Urothelium cell line (cell line): ENCODE results near the gene CDCP1.
"Not testable (repeated sequence)": the region's sequence is repeated elsewhere in the genome, so short reads cannot be mapped to it uniquely, and the experiment has no call there.

Experiments
- DNase-seq: peaks from one replicate; pipeline ENCODE4 v3.0.0; 2011; ENCODE audit warnings: low spot score, mixed read lengths
- FAIRE-seq: peaks from 2 replicates; lab custom pipeline; 2011; peaks lifted over from hg19 to GRCh38; lab: Jason Lieb, UNC

CDCP1 gene

DNA sequence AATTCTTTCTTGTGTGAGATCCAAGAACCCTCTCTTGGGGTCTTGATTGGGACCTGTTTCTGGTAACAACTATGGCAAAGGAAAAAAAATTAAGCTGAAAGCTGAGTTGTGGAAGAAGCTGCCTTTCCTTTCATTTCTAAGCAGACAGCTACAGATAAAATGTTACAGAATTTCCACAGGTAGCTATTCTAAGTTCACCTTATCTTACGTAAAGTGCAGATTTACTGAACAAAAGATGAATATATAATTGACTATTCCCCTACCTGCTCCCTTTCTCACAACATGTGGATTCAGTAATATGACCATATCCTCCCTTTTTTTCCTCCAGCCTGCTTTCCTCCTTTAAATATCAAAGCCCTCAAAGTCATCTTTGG, 83.5 kb downstream of the CDCP1 start:
- DNase-seq (no peak), FAIRE-seq (no peak)

DNA sequence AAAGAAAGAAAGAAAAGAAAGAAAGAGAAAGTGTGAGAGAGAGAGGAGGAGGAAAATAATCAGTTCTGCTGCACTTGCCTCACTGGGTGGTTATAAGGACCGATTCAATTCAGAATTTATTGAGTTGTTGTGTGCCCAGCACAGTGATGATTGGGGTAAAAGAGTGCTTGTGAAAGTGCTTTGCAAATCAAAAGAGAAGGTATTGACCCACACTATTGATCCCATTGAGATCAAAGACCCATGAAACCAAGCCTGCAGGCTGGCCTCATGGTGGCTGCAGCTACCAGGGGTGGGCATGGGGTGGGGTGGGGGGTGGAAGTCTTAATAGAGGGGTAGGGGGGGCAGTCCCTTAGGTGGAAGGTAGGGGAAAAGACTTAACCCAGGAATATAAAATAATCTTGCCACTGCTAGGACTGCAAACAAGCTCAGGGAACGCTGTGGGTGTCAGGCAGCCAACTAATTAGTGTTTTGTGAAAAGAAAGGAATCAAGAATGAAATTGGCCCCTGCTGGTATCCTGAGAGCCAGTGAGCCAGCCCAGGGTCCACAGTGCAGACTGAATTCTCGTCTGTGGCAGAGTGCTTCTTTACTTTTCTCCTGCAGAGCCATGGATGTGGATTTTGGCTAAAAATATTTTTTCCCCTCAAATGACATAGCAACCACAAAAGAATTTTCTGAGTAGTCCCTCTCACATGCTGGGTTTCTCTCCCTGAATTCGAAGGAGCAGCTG, 85.8 kb downstream of the CDCP1 start:
- no peak for FAIRE-seq
- DNase-seq = no peak

DNA sequence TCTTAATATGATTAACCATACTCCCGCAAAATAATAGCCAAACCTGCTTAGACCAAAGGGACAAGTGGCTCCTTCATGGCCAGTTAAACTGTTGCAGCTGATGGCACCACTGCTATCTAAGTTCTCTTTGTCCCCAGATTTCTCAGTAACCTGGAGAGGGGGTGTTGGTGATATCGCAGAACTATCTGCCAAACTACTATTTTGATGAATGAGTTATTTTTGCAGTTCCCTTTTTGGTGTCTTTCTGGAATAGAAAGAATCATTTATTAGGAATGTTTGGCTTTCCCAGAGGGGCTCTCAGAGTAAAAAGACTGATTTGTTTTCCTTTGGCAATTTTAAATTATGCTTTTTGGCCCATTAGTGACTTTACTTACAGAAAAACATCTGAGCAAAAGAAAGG, 87.0 kb downstream of the CDCP1 start:
- FAIRE-seq = no peak
- no peak for DNase-seq

DNA sequence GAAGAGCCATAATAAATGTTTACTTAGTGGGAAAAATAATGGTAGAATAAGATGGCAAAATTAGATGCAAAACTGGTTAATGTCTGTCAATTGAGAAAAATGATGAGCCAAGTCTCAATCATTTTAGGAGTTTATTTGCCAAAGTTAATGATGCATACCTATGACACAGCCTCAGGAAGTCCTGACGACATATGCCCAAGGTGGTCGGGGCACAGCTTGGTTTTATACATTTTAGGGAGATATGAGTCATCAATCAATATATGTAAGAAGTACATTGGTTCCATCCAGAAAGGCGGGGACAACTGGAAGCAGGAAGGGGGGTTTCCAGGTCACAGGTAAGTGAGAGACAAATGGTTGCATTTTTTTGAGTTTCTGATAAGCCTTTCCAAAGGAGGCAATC, 88.6 kb downstream of the CDCP1 start:
- DNase-seq (no peak), FAIRE-seq (no peak)

DNA sequence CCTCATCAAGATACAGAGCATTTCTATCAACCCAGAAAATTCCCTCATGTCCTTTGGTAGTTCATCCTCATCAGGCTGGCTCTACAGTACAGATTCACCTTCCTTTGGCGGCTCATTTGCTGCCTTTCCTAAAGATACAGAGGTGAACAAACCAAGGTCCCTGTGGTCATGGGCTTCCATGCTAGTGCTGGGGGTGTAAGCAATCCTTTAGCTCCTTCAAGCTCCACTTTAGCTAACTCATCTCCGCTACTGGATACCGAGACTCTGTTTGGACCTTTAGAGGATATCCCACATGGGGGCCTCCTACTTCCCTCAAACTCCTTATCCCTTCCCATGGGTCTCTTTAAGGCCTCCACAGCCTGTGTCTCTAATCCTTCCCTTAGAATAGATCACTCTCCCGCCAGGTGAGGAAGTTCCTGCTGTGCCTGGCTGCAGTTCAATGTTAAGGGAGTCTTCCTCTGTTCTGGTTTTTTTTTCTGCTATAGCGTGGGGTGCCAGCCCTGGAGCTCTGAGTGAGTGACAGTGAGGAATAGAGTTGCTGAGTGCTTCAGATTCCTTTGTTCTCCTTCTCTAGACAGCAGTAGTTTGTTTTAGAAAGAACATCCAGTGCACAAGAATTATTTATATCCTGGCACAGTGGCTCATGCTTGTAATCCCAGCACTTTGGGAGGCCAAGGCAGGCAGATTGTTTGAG, 89.4 kb downstream of the CDCP1 start:
- FAIRE-seq (no peak), DNase-seq (peak; percentile 23)

DNA sequence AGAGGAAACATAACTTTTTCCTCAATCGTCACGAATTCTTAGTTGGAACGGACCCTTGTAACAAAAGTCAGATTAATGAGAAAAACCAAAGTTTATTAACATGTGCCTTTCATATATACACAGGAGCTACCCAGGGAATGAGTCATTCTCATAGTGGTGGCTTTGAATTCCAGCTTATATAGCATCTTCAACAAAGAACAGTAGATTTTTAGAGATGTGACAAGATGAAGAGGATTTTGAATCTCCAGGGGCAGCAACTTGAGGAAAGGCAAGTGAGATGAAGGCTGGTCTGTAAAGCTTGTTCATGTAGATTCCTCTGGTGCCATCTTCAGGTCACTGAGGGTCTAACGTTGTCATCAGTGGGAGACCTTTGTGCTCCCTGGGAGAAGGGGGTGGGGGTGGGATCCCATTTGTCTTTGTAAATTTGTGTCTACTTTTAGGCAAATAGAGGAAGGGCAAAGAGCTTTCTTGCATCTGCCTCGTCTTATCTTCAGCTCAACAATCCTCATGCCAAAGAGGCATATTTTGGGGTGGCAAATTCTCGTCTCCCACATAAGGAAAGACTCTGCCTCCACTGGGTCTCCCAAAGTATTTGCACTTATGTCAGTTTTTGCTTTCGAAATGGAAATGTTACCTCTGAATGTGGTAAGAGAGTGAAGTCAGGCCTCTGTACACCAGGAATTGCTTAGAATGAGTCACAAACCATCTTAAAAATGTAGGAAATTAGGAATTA, 90.6 kb downstream of the CDCP1 start:
- FAIRE-seq (no peak), DNase-seq (peak; percentile 46)

DNA sequence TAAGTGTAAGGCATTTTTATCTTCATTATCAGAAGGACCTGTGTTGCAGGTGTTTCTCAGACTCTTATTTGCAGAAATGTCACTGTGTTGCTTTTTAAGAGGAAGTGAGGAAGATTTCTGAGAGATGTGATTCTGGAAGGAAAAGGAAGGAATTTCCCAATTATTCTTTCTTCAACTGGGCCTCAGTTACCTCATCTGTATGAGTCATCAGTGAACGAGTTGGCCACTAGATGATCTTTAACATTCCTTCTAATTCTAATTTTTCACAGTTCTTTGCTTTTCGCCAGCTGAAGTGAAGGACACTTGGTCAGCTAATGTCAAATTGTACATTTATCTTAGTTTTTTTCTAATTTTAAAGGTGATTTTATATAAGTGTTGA, 91.2 kb downstream of the CDCP1 start:
- FAIRE-seq (no peak), DNase-seq (peak; percentile 48)

DNA sequence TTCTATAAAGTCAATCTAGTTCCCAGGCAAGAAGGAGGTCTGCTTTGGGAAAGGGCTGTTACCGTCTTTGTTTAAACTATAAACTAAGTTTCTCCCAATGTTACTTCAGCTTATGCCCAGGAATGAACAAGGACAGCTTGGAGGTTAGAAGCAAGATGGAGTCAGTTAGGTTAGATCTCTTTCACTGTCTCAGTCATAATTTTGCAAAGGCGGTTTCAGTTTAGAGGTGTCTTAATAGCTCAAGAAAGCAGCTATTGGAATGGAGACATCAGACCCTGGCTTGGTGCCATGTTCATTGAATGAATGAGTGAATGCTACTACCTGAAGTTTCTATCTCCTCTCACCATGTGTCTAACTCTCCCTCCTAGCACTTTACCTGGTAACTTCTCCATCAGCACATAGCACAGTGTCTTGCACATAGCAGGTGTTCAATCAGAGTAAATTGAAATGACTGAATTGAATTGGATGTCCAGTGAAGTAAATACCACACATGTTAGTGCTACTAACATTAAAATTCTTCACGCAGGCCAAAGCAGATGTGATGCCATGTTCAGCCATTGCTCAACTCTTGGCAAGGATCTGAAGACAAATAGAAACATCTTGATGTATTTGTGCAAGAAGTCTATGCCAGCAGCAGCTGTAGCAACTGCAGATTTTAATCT, 91.9 kb downstream of the CDCP1 start:
- peak; percentile 53 for FAIRE-seq
- no peak for DNase-seq

DNA sequence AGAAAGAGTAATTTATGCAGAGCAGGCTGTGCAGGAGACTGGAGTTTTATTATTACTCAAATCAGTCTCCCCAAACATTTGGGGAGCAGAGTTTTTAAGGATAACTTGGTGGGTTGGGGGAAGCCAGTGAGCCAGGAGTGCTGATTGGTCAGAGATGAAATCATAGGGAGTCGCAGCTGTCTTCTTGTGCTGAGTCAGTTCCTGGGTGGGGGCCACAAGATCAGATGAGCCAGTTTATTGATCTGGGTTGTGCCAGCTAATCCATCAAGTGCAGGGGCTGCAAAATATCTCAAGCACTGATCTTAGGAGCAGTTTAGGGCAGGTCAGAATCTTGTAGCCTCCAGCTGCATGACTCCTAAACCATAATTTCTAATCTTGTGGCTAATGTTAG, 92.4 kb downstream of the CDCP1 start:
- not testable (repeated sequence) for FAIRE-seq

DNA sequence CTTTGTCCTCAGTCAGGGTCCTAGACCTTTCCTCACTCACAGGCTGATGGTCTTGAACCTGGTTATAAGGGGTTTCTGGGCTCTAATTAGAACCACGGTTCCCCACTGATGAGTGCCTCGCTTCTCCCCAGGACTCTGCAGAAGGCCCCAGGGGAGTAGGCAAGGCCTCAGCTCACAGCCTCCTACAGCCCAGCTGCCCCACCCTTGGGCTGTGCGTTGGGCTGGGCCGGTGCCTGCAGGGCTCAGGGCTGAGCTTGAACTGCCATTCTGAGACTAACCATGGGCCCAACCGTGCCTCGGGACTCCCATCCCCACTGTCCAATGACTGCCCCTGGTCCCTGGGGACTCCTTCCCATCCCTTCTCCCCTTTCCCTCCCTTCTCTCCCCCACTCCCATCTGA, 94.5 kb downstream of the CDCP1 start:
- FAIRE-seq (no peak), DNase-seq (no peak)

More for the DNA sequence above, 92.4 kb downstream of the CDCP1 start:
- DNase-seq = not testable (repeated sequence)

DNA sequence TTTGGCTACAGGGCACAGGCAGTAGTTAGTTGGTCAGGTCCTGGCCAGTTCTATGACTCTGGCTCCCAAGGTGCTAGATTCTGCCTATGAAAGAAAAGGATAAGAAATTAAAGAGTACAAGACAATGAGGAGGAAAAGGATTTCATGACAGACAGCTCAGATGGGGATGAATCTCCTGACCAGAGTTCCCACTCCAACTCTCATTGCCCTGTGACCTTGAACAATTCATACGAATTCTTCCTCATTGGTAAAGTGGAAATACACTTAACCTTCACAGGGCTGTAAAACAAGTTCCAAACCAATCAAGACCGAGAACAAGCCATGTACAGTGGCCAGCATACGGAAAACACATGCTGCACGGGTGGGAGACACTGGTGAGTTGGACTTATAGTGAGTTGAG, 96.4 kb downstream of the CDCP1 start:
- DNase-seq (no peak), FAIRE-seq (no peak)

DNA sequence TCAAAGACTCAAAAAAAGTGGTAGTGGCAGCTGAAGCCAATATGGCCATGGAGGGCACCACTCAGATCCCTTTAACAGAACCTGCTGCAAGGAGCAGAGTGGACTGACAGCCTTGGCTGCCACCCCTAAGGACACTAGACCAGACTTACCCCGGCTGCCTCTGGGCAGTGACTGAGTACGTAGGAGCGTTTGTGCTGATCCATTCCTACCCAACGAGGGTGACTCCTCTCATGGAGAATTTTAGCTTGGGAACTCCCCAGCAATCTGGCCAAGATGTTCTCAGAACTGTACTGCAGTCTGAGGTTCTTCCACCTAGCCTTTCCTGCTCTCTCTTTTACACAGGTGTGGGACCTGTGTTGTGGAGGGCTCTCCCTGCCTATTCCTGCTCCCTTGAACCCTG, 97.9 kb downstream of the CDCP1 start:
- FAIRE-seq (no peak), DNase-seq (no peak)

DNA sequence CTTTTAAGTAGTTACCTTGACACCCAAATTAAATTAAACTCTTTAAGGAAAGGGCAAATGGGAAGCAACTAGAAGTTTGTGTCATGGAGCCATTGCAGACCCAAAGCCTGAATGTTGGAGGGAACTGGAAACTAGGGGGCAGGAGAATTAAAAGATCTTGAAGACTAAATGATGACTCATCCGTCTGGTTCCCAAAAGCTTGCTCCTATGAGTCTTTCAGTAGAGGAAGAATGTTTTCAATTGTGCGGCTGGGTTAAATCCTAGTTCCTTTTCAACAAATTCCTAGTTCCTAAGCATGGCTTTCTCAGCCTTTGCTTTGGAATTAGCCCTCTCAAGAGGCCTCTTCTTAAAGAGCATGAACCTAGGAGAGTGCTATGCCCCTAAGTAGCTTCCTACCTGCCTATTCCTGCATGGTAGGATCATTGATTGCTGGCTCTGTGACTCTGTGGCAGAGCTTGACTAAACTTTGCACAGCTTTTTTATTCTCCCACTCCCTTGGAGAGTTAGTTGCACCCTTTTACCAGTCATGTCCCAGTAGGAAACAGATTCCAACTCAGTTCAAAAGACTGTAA, 102.4 kb downstream of the CDCP1 start:
- FAIRE-seq (no peak), DNase-seq (peak; percentile 69)

DNA sequence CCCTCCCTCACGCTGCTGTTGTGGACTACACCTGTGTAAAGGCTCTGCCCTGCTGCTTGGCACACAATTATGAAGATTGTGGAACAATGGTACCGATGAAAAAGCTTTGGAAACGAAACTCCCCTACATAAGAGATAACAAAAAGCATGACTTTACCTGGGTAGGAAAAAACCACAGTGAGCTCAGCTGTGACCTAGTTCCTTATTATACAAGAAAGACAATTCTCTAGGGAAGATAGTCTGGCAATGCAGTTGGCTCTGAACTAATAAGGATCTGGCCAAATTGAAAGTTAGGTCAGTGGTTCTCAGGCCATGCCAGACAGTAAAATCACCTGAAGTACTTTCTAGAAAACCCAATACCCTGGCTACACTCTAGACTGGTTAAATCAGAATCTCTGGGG, 104.0 kb downstream of the CDCP1 start:
- FAIRE-seq (no peak), DNase-seq (no peak)

DNA sequence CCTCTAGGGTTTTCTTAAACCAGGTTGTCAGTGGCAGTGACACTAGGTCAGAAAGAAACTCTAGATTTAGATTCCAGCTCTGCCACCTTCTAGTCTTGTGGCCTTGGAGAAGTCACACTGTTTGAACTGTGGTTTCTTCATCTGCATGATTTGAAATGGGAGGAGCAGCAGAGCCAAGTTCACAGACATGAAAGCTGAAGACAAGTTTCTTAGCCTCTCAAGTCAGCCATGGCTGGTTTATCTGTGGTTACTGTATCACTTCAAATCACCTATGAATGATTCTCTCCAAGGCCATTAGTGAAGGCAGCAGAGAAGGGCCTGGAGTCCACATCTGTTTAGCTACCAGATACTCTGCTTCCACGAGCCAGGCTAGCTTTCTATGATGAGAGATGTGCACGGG, 104.5 kb downstream of the CDCP1 start:
- no peak for DNase-seq
- no peak for FAIRE-seq

DNA sequence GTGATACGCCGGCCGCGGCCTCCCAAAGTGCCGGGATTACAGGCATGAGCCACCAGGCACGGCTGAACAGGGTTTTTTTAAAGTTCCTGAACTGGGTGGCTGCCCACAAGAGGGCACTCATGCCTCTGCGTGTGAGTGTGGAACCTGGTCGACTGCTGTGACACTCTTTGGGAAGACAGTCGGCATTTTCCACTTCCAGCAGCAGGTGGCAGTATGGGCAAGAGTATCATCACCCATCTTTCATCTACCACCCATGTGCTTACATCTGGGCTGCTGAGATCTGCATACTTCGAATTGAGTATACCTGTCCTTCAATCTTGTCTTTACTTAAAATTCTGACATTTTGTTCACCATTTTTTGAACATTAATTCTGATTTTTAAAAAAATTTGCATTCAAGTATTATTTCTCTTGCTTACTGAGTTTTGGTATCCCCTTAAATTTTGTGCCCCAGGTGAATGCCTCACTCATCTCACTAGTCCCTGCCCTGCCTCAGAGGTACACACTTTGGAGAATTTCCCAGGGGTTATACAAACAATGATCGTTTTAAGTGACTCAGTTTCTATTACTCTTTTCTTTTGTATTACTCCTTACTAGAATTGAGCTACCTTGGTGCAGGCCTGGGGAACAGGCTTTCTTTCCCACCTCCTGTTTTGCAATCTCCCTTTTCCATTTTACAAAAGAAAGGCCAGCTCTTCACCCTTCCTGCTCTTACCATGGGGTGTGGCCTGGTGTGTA, 108.3 kb downstream of the CDCP1 start:
- FAIRE-seq (peak; percentile 93), DNase-seq (peak; percentile 93)

DNA sequence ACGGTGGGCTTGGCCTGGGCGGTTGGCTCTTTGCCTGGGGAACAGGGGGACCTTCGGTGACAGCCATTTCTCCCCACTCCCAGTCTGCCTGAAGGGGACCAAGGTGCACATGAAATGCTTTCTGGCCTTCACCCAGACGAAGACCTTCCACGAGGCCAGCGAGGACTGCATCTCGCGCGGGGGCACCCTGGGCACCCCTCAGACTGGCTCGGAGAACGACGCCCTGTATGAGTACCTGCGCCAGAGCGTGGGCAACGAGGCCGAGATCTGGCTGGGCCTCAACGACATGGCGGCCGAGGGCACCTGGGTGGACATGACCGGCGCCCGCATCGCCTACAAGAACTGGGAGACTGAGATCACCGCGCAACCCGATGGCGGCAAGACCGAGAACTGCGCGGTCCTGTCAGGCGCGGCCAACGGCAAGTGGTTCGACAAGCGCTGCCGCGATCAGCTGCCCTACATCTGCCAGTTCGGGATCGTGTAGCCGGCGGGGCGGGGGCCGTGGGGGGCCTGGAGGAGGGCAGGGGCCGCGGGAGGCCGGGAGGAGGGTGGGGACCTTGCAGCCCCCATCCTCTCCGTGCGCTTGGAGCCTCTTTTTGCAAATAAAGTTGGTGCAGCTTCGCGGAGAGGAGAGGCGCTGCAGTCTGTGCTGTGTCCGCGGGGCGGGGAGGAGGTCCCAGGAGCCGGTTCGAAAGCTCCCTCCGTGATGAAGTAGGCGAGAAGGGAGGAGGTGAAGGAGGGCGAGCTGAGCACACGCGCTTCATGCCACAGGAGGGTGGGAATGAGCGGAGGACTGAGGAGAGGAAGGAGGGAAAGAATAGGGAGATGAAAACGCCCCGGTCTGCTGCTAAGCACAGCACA, 110.5 kb downstream of the CDCP1 start:
- DNase-seq (no peak), FAIRE-seq (no peak)

DNA sequence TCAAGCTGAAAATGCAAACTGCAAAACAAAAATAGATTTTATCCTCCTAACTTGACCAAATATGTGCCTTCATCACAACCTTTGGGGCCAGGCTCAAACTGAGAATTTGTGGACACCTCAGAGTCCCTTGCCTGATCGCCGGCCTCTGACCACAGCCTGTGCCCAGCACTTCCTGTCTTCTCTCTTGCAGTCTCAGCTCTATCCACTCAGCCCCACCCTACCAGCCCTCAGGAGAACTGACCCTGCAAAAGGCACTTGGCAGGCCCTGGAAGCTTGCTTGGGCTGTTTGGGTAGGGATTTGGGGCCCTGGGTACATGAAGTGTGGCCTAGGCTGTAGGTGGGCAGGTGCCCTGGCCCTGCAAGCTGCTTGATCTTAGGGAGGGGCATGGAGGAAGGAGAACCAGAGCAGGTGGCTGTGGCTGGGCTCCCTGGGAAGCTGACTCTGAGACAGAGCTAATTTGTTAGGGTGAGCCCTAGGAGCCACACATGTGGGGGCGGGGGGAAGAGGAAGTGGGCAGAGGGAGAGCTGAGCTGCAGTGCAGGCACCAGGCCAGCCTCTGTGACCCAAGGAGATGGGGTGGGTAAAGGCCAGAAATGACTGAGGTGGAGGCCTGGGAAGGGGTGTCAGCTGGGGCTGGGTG, 111.4 kb downstream of the CDCP1 start:
- DNase-seq = peak; percentile 19

DNA sequence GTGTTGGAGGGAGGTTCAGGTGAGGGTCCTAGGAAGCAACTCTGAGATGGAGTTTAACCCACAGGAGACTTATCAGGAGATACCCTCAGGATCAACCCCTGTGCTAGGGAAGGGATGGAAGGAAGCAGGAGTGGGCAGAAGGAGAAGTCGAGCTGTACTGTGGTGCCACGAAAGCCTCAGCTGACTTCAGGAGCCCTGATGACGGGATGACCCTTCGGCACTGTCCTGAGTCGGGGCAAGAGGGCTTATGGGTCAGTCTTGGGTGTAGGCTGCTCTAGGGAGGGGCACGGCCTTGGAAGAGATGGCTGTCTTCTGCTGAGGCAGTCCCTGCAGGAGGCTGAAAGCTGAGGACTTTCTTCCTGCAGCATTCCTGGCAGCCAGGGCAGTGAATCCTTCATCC, 112.4 kb downstream of the CDCP1 start:
- DNase-seq (no peak), FAIRE-seq (no peak)

More for the DNA sequence above, 111.4 kb downstream of the CDCP1 start:
- FAIRE-seq = no peak
